Kidney glomerular epithelial cell (primary cell): Measurements from ENCODE around the gene SOX14.

Experiments used
- DNase-seq: peaks from one replicate; lab custom pipeline; 2025; lab: John Stamatoyannopoulos, UW

The SOX14 gene

GRCh38 chr3:137764001-137764433, at the start of gene SOX14:
TSS of gene SOX14 (plus strand) at chr3:137764315. CDS start at chr3:137764785, 470 bp downstream.
- no peak for DNase-seq

- no peak for DNase-seq
These were observed 49.6 kb upstream of the SOX14 start for GRCh38 chr3:137714551-137714950.

GRCh38 chr3:137724240-137724639, 39.9 kb upstream of the SOX14 start:
- no peak for DNase-seq

GRCh38 chr3:137737208-137737607, 26.9 kb upstream of the SOX14 start:
- no peak for DNase-seq

GRCh38 chr3:137738710-137739109, 25.4 kb upstream of the SOX14 start:
- DNase-seq: no peak

GRCh38 chr3:137743608-137744007, 20.5 kb upstream of the SOX14 start:
- DNase-seq: no peak

- no peak for DNase-seq
These were observed 17.3 kb upstream of the SOX14 start for GRCh38 chr3:137746808-137747207.

GRCh38 chr3:137759505-137759904, 4.6 kb upstream of the SOX14 start:
- DNase-seq: no peak

GRCh38 chr3:137760341-137761098, 3.6 kb upstream of the SOX14 start:
- DNase-seq: no peak

- DNase-seq: no peak
These were observed 3.0 kb upstream of the SOX14 start for GRCh38 chr3:137761099-137761562.

- DNase-seq: no peak
These were observed 2.3 kb upstream of the SOX14 start for GRCh38 chr3:137761563-137762503.

GRCh38 chr3:137762674-137763593, 1.2 kb upstream of the SOX14 start:
- no peak for DNase-seq

GRCh38 chr3:137763594-137763938, 549 bp upstream of the SOX14 start:
- no peak for DNase-seq

GRCh38 chr3:137764563-137765309, 621 bp downstream of the SOX14 start:
- no peak for DNase-seq

GRCh38 chr3:137765310-137766033, 1.4 kb downstream of the SOX14 start:
- DNase-seq: no peak

- DNase-seq: no peak
These were observed 2.1 kb downstream of the SOX14 start for GRCh38 chr3:137766041-137766875.

- DNase-seq: no peak
These were observed 2.9 kb downstream of the SOX14 start for GRCh38 chr3:137766876-137767537.

GRCh38 chr3:137767538-137768360, 3.6 kb downstream of the SOX14 start:
- DNase-seq: no peak
